ENCODE results near the gene CLCF1. TPM values are rescaled to one million over a fixed set of nuclear protein-coding genes. Genes with fewer than 3 reads are reported as not detected.

Gene CLCF1
- total and polyA plus RNA-seq, 8 donors = 7.3 to 15.3 (median 11.9) TPM

GRCh38 chr11:67376873-67377808, 3.7 kb upstream of the CLCF1 start:
- no peak overlapping the region for H3K27ac ChIP-seq
- ATAC-seq (no peak), DNase-seq (no peak)
- H3K36me3 ChIP-seq = no peaks in the 10 kb centered on the region
- no peak for TF ChIP-seq CTCF (IDR thresholded peaks at IDR 0.05)
- intact Hi-C loops (cut with DNase I) = loop anchor here in 1 of 2 donors (5.0 kb wide), 1 partner anchor 115 kb away; no protein-coding TSS in a partner anchor
- no peak overlapping the region for H3K4me3 ChIP-seq
- H3K27me3 ChIP-seq = no peaks in the 10 kb centered on the region
- H3K9me3 ChIP-seq = no peaks in the 10 kb centered on the region
- H3K4me1 ChIP-seq = peaks cover 2 to 55% of the 10 kb centered on the region in 2 donors

- no peak for TF ChIP-seq CTCF (IDR thresholded peaks at IDR 0.05)
- no peaks in the 10 kb centered on the region for H3K36me3 ChIP-seq
- no peak overlapping the region for H3K27ac ChIP-seq
- no peaks in the 10 kb centered on the region for H3K9me3 ChIP-seq
- DNase-seq = no peak
- H3K4me1 ChIP-seq = peaks cover 10 to 55% of the 10 kb centered on the region in 2 donors
- intact Hi-C loops (cut with DNase I) = loop anchor here in 1 of 2 donors (5.0 kb wide), 1 partner anchor 114 kb away; no protein-coding TSS in a partner anchor
- no peak overlapping the region for H3K4me3 ChIP-seq
- ATAC-seq = no peak
- H3K27me3 ChIP-seq = no peaks in the 10 kb centered on the region
Observed at GRCh38 chr11:67376063-67376820, 2.8 kb upstream of the CLCF1 start.

GRCh38 chr11:67375320-67376055, 2.1 kb upstream of the CLCF1 start:
- no peak overlapping the region for H3K4me3 ChIP-seq
- DNase-seq = no peak
- H3K36me3 ChIP-seq = no peaks in the 10 kb centered on the region
- TF ChIP-seq CTCF (IDR thresholded peaks at IDR 0.05) = no peak
- no peaks in the 10 kb centered on the region for H3K9me3 ChIP-seq
- H3K27me3 ChIP-seq = no peaks in the 10 kb centered on the region
- H3K27ac ChIP-seq = no peak overlapping the region
- no peak for ATAC-seq
- H3K4me1 ChIP-seq = peaks cover 18 to 56% of the 10 kb centered on the region in 2 donors
- intact Hi-C loops (cut with DNase I) = loop anchor here in 1 of 2 donors (5.0 kb wide), 1 partner anchor 113 kb away; no protein-coding TSS in a partner anchor

GRCh38 chr11:67374571-67375281, 1.3 kb upstream of the CLCF1 start:
- no peaks in the 10 kb centered on the region for H3K27me3 ChIP-seq
- no peak for ATAC-seq
- intact Hi-C loops (cut with DNase I) = loop anchor here in 1 of 2 donors (5.0 kb wide), 1 partner anchor 112 kb away; no protein-coding TSS in a partner anchor

More at GRCh38 chr11:67374571-67375281, 1.3 kb upstream of the CLCF1 start:
- DNase-seq = no peak
- Histone ChIP-seq H3K4me1 (peaks cover 18 to 60% of the 10 kb centered on the region in 2 donors), H3K9me3 (no peaks in the 10 kb centered on the region), H3K36me3 (no peaks in the 10 kb centered on the region), H3K27ac (peak overlapping the region; percentile 85 to 89), H3K4me3 (peak overlapping the region in 1 of 2 donors; percentile 68)
- no peak for TF ChIP-seq CTCF (IDR thresholded peaks at IDR 0.05)
